K562 (cell line): ENCODE data around the gene GHRL. TPM values are rescaled to one million over a fixed set of nuclear protein-coding genes. Genes with fewer than 3 reads are reported as not detected.

Experiments used
- ATAC-seq: fragments of 200-7000 bp; cut with Tn5 transposase; 3 replicates; pipeline ENCODE4 v1.9.1; 2020; ENCODE audit warnings: moderate library complexity
- BruUV-seq: library from RNA; stranded (reverse); fragments of 400-500 nt; replicated peaks from 2 replicates; lab custom pipeline; 2021; lab: Mats Ljungman, UMichigan
- CTCF ChIA-PET: fragments of 300-600 bp; formaldehyde crosslinking; extraction: SDS; loops from one replicate; lab custom pipeline; 2021; ENCODE audit warnings: low intra/inter-chr PET ratio; lab: Yijun Ruan, JAX
- POLR2A ChIA-PET: fragments of 300-600, 350-650 bp; sonication (Branson Sonifier 250); formaldehyde crosslinking; extraction: SDS; loops from one replicate; lab custom pipeline; 2021; ENCODE audit warnings: antibody characterized with exemption, inconsistent platforms; lab: Yijun Ruan, JAX
- DNase-seq, 4 experiments: peaks; one replicate each; pipeline versions ENCODE4 v3.0.0 to v3.0.0-alpha.2; 2011 to 2018; ENCODE audit warnings: low spot score in 3 of 4, mixed read lengths in 3 of 4; ENCODE audit errors: extremely low read depth in 1 of 4
- FAIRE-seq: peaks from 2 replicates; lab custom pipeline; 2011; peaks lifted over from hg19 to GRCh38; lab: Jason Lieb, UNC
- H2AFZ ChIP-seq: 2 replicates; pipeline ENCODE4 v1.6.0; 2011; ENCODE audit warnings: low read depth, low read length, control low read depth, inconsistent platforms
- H3K27ac ChIP-seq: fragments of 200-600 bp; 3 replicates; pipeline ENCODE4 v1.8.0; 2011; ENCODE audit warnings: low read depth, mild to moderate bottlenecking, control low read depth, inconsistent platforms, low read length, moderate library complexity, mixed read lengths; ENCODE audit errors: extremely low read depth
- H3K27me3 ChIP-seq, 2 experiments: fragments of 300-600 bp in 1 of 2; 2 replicates in 1 of 2; 3 replicates in 1 of 2; pipeline versions ENCODE4 v1.6.0 to v1.8.0; 2011; ENCODE audit warnings: inconsistent platforms in 2 of 2, low read length in 2 of 2, mild to moderate bottlenecking in 1 of 2, mixed read lengths in 1 of 2, moderate library complexity in 1 of 2; ENCODE audit not compliant: control insufficient read depth in 2 of 2, insufficient read depth in 2 of 2
- H3K36me3 ChIP-seq: fragments of 300-600 bp; 3 replicates; pipeline ENCODE4 v1.8.0; 2011; ENCODE audit warnings: mild to moderate bottlenecking, low read length, inconsistent platforms; ENCODE audit not compliant: control insufficient read depth, insufficient read depth
- H3K4me1 ChIP-seq, 2 experiments: fragments of 200-600 bp in 1 of 2; replicated peaks in 1 of 2; 2 replicates in 1 of 2; 3 replicates in 1 of 2; pipeline versions ENCODE4 v1.5.1 to v1.8.0; 2011; ENCODE audit warnings: inconsistent platforms in 2 of 2, low read length in 2 of 2, mild to moderate bottlenecking in 1 of 2, mixed read lengths in 1 of 2, moderate library complexity in 1 of 2; ENCODE audit not compliant: control insufficient read depth in 2 of 2, insufficient read depth in 2 of 2
- H3K4me2 ChIP-seq: 2 replicates; pipeline ENCODE4 v1.6.1; 2011; ENCODE audit warnings: low read length, control low read depth, inconsistent platforms, mixed read lengths; ENCODE audit not compliant: insufficient read depth
- H3K4me3 ChIP-seq: fragments of 200-600 bp; sonication (generic), shearing (Covaris generic); 2 replicates; pipeline ENCODE4 v1.5.1; 2016; ENCODE audit warnings: control low read depth, inconsistent platforms
- H3K79me2 ChIP-seq: fragments of 200-600 bp; 3 replicates; pipeline ENCODE4 v1.8.0; 2011; ENCODE audit warnings: low read length, inconsistent platforms; ENCODE audit not compliant: control insufficient read depth, insufficient read depth
- H3K9ac ChIP-seq, 2 experiments: 2 replicates each; pipeline versions ENCODE4 v1.6.0 to v1.6.1; 2011; ENCODE audit warnings: low read depth in 2 of 2, low read length in 2 of 2, control low read depth in 1 of 2, inconsistent platforms in 1 of 2, mild to moderate bottlenecking in 1 of 2, mixed read lengths in 1 of 2; ENCODE audit not compliant: insufficient read depth in 1 of 2
- H3K9me1 ChIP-seq: one replicate; pipeline ENCODE4 v1.6.0; 2011; ENCODE audit warnings: inconsistent platforms, mild to moderate bottlenecking, low read length, moderate library complexity; ENCODE audit not compliant: control insufficient read depth, insufficient read depth
- H3K9me3 ChIP-seq: replicated peaks from 2 replicates; pipeline ENCODE4 v1.5.1; 2011; ENCODE audit warnings: low read depth, low read length, inconsistent platforms; ENCODE audit not compliant: control insufficient read depth, insufficient read depth
- H4K20me1 ChIP-seq: replicated peaks from 2 replicates; pipeline ENCODE4 v1.6.1; 2011; ENCODE audit warnings: low read length, inconsistent platforms, mixed read lengths; ENCODE audit not compliant: control insufficient read depth, insufficient read depth
- EP300 ChIP-seq: IDR thresholded peaks from 2 replicates; pipeline ENCODE4 v1.6.1; 2012; ENCODE audit warnings: low read length, improper control_type of control experiment
- FOXA3 ChIP-seq, 2 experiments: fragments of 450-650 bp in 1 of 2; sonication (generic) in 1 of 2; formaldehyde crosslinking; IDR thresholded peaks in 1 of 2; conservative IDR thresholded peaks in 1 of 2; 2 replicates each; pipeline versions ENCODE4 v1.4.0 to v1.8.0; 2020 to 2022; ENCODE audit warnings: mild to moderate bottlenecking in 2 of 2, missing genetic modification reagents in 1 of 2
- MEF2D ChIP-seq: conservative IDR thresholded peaks from 2 replicates; pipeline ENCODE4 v1.6.1; 2016; ENCODE audit warnings: low read depth, missing genetic modification characterization, missing compliant biosample characterization
- NR4A1 ChIP-seq, 2 experiments: fragments of 250-450 bp in 1 of 2; fragments of 450-650 bp in 1 of 2; sonication (Bioruptor Pico) in 1 of 2; IDR thresholded peaks; 2 replicates each; pipeline versions ENCODE4 v1.4.0 to v1.6.1; 2016 to 2020; ENCODE audit warnings: mild to moderate bottlenecking in 2 of 2, missing compliant biosample characterization in 1 of 2, missing genetic modification characterization in 1 of 2, moderate library complexity in 1 of 2
- POLR2G ChIP-seq: fragments of 200-400 bp; formaldehyde crosslinking; IDR thresholded peaks from 2 replicates; pipeline ENCODE4 v1.6.1; 2017; ENCODE audit warnings: low read depth, mild to moderate bottlenecking, antibody characterized with exemption, low read length, moderate library complexity
- RBM22 ChIP-seq: fragments of 200-400 bp; formaldehyde crosslinking; IDR thresholded peaks from 2 replicates; pipeline ENCODE4 v1.6.1; 2018; ENCODE audit warnings: low read length, low read depth; ENCODE audit not compliant: poor library complexity, severe bottlenecking
- ZNF79 ChIP-seq: fragments of 250-450 bp; sonication (Bioruptor Pico); IDR thresholded peaks from 2 replicates; pipeline ENCODE4 v1.4.0; 2020; ENCODE audit warnings: low read depth, mild to moderate bottlenecking, moderate library complexity
- WGBS: fragments of 100-300 bp; shearing (Covaris generic); methylation state at CpG from one replicate; pipeline ENCODE4 v1.1.6; 2016; ENCODE audit warnings: low coverage, mixed read lengths; ENCODE audit not compliant: insufficient coverage; ENCODE audit errors: missing lambda C conversion rate; 5-methylcytosine and 5-hydroxymethylcytosine counted together
- in situ Hi-C: fragments of 300-500 bp; cut with MboI; formaldehyde crosslinking; loops from 4 replicates; pipeline ENCODE4 v1.15.0; 2018; ENCODE audit warnings: inconsistent platforms, mixed read lengths
- intact Hi-C: fragments of 100-400 bp; cut with micrococcal nuclease; formaldehyde crosslinking; loops from 2 replicates; pipeline ENCODE4 v1.14.2; 2022
- polyA plus RNA-seq, 8 experiments: library from polyadenylated mRNA; depleted of rRNA in 4 of 8; stranded (reverse) in 5 of 8; unstranded in 3 of 8; fragments of >200 nt; fragmentation: Nextera tagmentation in 2 of 8; fragmentation: Illumina TruSeq in 1 of 8; extraction: Ambion mirVana in 2 of 8; extraction: Trizol in 1 of 8; gene quantifications; 2 replicates each; pipeline versions ENCODE4 v1.2.1 to v1.2.3, GENCODE V29; 2011 to 2014; ENCODE audit warnings: inconsistent platforms in 1 of 8, missing spikeins in 1 of 8
- total RNA-seq, 7 experiments: library from RNA; depleted of rRNA in 6 of 7; stranded (reverse); fragments of >200 nt in 6 of 7; fragmentation: Illumina TruSeq in 2 of 7; extraction: Trizol in 2 of 7; gene quantifications; 2 replicates each; pipeline versions ENCODE4 v1.2.1 to v1.2.3, GENCODE V29; 2011 to 2021; ENCODE audit warnings: low replicate concordance in 1 of 7

Gene GHRL
- total and polyA plus RNA-seq, 9 of the 15 experiments (the other 6 are each of a cell fraction or from before 2014, with no cell fraction given): 0.08 to 0.29 (median 0.15) TPM; not detected in 5

DNA sequence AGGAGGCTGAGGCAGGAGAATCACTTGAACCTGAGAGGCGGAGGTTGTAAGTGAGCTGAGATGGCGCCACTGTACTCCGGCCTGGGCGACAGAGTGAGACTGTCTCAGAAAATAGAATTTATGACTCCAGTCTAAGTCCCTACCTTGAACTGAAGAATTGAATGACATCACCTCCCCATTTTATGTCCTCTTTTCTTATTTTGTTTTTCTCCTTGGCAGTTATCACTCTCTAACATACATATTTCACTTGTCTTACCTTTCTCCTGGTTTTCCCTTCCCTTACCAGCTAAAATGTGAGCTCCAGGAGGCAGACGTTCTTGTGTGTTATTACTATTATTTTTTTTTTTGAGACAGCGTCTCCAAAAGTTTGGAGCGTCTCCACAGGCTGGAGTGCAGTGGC is 36.9 kb downstream of the GHRL start:
- H3K9me1 ChIP-seq: no peaks in the 10 kb centered on the region
- intact Hi-C loops (no loop called here), in situ Hi-C loops (no loop called here)
- TF ChIP-seq NR4A1 (CRISPR knock-in tag; IDR thresholded peaks at IDR 0.05) (no peak), NR4A1 (tag; IDR thresholded peaks at IDR 0.05) (no peak), MEF2D (tag) (no peak), RBM22 (no peak), FOXA3 (CRISPR knock-in tag; conservative IDR thresholded peaks at IDR 0.05 in 1 of 2, IDR thresholded peaks at IDR 0.05 in 1 of 2) (no peak), POLR2G (no peak), EP300 (no peak), ZNF79 (no peak)
- H4K20me1 ChIP-seq: peaks cover 7% of the 10 kb centered on the region; the same call in 1 of the 2 replicates
- peaks cover 0 to 3% of the 10 kb centered on the region in 2 experiments; a peak in 3 of 5 replicates for H3K4me1 ChIP-seq
- no peak for DNase-seq
- no peaks in the 10 kb centered on the region for H3K27me3 ChIP-seq
- no peak for FAIRE-seq
- H3K27ac ChIP-seq: no peak overlapping the region
- H3K4me3 ChIP-seq: no peak overlapping the region
- CTCF ChIA-PET: no interaction called here
- POLR2A ChIA-PET: interaction anchor here (0.6 to 0.8 kb wide), 2 partner anchors 64 to 269 kb away, joined by 4 read pairs; partner anchors contain the start of gene EMC3
- H3K79me2 ChIP-seq: peaks cover 61% of the 10 kb centered on the region
- H3K9ac ChIP-seq: no peak overlapping the region
- peaks cover 75% of the 10 kb centered on the region for H3K36me3 ChIP-seq
- H3K9me3 ChIP-seq: no peaks in the 10 kb centered on the region
- BruUV-seq: no TSS peak
- no peak for ATAC-seq
- 98% methylated on average over 7 of the region's 7 CpGs for WGBS
- no peak overlapping the region for H2AFZ ChIP-seq
- no peak overlapping the region for H3K4me2 ChIP-seq
